GM19043 (cell line): ENCODE results near the gene DACT1.
"Not testable (repeated sequence)": the region's sequence is repeated elsewhere in the genome, so short reads cannot be mapped to it uniquely, and the experiment has no call there.

Source experiments
- ATAC-seq: cut with Tn5 transposase; IDR thresholded peaks from one replicate; pipeline ENCODE4 v1.9.1; 2021; ENCODE audit warnings: low read depth; ENCODE audit not compliant: unreplicated experiment

The DACT1 gene, protein sequence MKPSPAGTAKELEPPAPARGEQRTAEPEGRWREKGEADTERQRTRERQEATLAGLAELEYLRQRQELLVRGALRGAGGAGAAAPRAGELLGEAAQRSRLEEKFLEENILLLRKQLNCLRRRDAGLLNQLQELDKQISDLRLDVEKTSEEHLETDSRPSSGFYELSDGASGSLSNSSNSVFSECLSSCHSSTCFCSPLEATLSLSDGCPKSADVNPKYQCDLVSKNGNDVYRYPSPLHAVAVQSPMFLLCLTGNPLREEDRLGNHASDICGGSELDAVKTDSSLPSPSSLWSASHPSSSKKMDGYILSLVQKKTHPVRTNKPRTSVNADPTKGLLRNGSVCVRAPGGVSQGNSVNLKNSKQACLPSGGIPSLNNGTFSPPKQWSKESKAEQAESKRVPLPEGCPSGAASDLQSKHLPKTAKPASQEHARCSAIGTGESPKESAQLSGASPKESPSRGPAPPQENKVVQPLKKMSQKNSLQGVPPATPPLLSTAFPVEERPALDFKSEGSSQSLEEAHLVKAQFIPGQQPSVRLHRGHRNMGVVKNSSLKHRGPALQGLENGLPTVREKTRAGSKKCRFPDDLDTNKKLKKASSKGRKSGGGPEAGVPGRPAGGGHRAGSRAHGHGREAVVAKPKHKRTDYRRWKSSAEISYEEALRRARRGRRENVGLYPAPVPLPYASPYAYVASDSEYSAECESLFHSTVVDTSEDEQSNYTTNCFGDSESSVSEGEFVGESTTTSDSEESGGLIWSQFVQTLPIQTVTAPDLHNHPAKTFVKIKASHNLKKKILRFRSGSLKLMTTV

DNA sequence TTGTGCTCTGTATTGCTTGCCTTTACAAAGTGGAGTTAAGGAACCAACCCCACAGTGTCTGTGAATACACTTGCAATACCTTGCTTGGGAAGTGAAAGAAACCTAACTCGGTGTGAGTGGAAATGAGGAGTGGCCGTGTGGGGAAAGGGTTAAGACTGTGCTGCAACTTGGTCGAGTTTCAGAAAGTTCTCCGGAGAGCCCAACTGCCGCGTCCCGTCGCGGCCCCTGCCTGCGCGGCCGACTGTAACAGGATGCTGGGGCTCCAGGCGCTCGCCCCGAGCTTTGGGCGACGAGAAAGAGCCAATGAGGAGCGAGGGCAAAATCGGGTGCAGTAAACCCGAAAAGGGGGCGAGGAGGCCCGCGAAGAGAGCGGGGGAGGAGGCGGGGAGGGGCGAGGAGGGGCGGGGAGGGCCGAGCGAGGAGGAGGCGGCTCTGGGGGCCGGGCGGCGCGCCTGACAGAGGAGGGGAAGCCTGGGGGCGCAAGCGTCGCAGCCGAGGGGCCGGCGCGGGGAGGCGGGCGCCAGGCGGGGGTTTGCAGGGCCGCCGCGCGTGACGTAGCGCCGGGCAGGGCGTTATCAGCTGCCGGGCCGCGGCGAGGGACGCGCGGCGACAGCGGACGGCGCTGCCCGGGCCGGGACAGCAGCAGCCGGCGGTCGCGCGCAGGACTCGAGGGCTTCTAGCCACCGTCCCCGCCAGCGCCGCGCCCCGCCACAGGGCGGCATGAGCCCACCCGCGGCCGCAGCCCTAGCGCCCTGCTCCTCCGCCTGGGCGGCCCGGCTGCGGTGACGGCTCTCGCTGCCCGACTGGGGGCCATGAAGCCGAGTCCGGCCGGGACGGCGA is at the start of gene DACT1:
DACT1 (plus strand) TSS at position 572 of the 840 bp plus-strand sequence; CDS start at position 813, 241 bp downstream.
- peak; percentile 40 for ATAC-seq

DNA sequence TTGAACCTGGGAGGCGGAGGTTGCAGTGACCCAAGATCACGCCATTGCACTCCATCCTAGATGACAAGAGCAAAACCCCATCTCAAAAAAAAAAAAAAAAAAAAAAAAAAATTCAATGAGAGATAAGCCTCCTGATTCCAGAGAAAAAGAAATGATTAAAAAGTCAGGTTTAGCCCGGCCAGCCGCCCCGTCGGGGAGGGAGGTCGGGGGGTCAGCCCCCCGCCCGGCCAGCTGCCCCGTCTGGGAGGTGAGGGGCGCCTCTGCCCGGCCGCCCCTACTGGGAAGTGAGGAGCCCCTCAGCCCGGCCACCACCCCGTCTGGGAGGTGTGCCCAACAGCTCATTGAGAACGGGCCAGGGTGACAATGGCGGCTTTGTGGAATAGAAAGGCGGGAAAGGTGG is 49.4 kb upstream of the DACT1 start:
- not testable (repeated sequence) for ATAC-seq

DNA sequence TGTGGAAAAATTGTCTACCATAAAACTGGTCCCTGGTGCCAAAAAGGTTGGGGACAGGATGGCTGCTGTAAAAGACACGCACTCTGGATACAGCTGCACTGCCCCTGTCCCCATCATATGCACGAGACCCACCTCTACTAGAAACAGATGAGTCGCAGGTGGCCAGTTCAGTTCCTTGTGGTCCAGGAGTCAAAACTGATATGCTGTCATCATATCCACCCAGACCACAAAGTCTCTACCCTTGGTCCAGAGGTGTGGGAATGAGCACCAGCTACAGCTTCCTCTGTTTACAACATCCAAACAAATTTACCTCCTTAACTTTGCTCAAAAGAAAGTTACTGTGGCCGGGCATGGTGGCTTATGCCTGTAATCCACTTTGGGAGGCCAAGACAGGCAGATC is 43.8 kb upstream of the DACT1 start:
- no peak for ATAC-seq

DNA sequence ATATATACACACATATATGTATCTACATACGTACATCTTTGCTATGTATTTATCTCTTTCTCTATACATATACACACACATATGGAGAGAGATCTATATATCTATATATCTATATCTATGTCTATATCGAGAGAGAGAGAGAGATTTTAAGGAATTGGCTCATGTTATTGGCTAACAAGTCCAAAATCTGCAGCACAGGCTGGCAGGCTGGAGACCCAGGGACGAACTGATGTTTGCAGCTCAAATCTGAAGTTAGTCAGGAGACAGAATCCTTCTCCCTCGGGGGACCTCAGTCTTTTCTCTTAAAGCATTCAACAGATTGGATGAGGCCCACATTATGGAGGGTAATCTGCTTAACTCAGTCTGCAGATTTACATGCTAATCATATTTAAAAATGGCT is 40.7 kb upstream of the DACT1 start:
- ATAC-seq = no peak

DNA sequence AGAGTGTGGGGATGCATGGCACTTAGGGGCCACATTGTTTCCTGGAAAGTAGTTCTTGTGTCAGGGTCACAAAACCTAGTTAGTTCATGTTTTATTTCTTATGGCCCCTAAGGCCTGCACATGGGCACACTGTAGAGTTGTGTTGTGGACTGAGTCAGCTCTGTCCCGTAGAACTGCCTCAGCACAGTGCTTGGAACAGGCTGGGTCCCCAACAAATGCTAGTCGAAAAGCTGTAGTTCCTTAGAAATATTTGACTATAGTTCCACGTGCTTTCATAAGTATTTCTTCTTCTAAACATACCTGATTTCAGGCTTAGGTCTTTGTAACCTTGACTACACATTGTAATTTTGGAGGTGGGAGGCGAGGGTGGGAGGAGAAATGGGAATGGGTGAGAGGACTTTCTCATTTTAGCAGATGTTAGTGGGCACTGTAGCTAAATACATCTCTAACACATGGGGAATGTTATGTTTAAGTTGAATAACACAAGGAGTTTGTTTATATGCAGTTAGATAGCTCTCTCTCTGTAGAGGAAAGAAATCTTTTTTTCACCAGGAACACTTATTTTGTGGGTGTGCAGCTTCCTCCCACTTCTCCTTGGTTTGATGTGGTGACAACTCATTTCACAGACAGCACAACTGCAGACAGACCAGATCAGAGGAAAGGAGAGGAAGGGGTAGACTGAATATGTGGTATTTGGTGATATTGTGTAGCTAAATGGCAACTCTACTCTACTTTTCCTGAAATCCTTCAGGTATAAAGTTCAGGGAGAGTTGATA is 39.5 kb upstream of the DACT1 start:
- no peak for ATAC-seq

DNA sequence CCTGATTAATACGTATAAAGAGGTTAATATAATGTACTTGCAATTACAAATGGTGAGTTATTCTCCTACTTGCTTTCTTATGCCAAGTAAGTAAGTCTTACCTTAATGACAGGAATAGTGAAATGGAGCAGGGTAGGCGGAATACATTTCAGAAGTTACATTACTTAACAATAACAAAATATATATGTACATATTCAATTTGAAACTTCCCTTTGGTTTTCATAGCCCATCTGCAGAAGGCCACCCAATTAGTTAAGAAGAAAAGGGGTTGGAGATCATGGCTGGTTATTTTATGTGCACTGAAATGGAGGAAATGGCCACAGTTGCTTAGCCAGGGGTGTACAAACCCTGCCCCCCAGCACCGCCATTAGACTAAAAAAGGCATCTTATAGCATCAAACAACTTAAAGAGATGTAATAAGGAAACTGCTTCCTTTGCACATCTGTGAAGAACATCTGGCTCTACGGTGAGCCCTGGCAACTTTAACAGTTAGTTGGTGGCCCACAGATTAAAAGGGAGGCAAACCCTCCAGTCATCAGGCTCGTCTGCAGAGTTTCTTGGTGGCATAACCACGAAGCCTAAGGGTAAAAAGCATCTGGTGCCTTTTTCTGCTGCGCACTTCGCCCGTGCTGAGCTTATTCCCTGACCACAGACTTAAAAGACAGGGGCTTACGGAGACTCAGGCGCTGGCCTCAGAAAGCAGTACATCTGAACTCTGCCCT is 38.8 kb upstream of the DACT1 start:
- ATAC-seq = no peak

DNA sequence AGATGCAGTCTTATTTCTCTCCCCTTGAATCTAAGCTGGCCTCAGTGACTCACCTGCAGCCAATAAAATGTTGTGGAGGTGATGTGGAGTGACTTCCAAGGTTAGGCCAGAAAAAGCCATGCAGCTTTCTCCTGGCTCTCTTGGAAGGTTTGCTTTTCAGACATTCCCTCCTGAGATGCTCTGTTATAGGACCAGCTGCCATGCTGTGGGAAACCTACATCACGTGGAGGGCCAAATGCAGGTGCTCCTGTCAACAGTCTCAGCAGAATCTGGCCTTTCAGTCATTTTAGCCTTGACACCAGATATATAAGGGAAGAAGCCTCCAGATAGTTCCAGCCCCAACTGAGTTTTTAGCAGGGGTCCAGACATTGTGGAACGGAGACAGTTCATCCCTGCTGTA is 38.1 kb upstream of the DACT1 start:
- no peak for ATAC-seq

DNA sequence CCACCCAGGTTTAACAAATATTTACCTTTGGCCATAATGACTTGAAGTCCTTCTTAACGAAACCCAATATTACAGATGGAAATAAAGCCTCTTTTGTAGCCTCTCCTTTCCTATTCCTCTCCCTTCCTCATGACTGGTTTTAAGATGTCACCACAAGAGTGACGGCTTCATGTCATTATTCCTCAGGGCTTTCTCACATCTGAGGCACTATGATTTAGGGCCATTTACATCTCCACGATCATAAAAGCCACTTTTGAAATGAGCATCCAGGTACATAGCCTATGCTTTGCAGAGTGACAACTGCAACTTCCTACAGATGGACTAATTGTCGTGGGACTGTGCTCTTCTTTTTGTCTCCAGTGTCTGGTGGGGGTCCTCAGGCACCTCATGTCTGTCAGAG is 32.3 kb upstream of the DACT1 start:
- no peak for ATAC-seq

DNA sequence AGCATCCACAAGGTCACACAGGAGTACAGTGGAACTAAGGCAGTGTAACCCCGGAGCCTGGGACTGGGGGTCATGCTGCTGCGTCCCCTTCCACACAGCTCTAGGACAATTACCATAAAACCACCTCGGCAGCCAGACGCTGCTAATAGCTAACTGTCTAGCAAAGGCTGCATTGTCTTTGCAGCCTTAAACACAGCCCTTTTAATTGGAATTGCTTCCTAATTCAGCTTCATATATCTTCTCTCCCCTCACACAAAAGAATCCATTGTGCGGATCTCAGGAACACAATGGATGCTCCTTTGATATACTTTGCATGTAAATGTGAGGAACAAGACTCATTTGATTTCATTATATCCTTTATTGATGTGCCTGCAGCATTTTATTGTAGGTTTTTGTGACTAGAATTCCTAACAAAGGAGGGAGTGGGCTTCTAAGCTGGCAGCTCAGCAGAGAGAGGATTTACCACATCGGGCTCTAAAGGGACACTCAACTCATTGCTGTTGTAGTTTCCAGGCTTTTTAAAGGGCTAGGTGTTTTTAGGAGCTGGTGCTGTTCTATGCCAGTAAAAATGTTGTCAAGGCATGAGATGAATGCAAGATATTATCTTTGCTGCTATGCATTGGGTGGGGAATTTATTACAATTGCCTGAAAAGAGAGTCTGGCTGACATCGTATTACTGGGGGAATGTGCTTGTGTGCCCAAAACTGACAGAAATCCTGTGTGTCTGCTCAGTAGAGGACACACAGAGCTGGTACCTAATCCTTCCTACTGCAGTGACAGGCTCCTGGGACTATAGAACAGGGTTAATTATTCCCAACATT is 30.4 kb upstream of the DACT1 start:
- no peak for ATAC-seq

DNA sequence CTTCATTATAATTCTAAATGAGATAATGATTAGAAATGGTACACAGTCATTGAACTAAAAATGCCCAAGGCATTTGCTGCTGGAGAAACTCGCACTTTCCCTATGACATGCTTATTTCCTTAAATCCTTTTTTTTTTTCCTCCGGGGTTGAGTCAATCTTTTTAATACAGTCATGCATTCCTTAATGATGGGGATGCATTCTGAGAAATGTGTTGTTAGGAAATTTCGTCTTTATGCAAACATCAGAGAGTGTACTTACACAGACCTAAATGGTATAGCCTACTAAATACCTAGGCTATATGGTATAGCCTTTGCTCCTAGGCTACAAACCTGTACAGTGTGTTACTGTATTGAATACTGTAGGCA is 29.8 kb upstream of the DACT1 start:
- no peak for ATAC-seq

DNA sequence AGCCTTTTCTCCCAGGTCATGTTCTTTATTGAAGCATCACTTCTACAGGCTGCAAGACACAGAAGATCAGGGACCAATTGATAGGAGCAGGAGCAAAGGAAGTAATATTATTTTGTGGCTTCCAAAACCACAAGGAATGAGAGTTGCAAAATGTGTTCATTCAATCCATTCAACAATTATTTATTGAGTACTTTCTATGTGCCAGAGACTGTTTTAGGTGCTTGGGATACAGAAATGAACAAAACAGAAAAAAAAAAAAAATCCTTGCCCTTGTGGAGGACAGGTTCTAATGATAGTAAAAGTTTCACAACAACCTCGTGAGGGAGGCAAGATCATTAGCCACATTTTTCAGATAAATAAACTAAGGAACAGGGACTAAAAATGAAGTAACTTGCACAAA is 20.1 kb upstream of the DACT1 start:
- ATAC-seq = no peak

DNA sequence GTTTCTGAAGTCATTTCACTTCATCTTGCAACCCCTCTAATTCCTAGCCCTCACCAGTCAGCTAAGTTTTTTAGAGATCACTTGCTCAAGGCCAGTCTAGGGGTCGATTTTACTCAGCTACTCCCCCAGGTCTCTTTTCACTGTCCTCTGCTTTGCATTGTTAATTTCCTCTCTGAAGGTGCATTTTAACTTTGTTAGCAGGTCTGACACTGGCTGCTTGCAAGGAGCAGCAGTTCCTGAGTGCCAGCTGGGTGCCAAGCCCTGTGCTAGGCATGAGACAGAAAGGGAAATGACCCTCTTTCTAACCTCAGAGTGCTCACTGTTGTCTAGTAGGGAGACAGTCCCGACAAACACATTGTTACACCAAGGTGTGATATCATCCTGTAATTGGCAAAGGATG is 17.8 kb upstream of the DACT1 start:
- ATAC-seq = no peak

DNA sequence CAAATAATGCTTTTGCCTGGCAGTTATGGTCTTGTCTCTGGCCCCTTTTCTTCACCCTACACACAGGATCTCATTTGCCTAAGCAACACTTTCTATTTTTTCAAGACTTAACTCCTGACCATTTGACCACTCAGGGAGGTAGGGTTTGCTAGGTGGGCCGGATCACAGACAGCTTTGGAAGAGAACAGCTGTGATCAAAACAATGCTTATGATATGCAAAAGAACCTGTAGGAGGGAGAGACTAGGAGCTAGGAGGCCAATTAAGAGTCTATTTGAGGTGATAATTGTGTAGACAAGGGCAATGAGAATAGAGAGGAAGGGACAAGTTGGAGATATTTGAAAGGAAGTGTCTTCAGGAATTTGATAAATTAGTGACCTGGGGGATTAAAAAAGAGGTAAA is 12.3 kb upstream of the DACT1 start:
- ATAC-seq = no peak

DNA sequence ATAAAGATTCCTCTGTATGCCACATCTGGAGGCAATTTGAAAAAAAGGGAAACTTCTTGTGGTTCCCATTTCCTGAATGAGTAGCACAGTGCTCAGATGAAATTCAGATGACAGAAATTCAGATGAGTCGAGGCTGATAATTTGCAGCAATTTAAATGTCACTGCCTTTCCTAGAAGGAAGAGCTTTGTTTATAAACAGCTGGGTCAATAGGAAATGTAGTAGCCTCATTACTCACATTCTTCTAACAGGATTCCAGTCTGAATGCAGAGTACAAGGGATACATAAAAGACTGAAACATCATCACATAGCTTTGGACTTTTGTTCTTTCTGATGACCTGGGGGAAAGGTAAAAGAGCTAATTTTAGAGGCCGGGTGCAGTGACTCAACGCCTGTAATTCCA is 11.3 kb upstream of the DACT1 start:
- no peak for ATAC-seq

DNA sequence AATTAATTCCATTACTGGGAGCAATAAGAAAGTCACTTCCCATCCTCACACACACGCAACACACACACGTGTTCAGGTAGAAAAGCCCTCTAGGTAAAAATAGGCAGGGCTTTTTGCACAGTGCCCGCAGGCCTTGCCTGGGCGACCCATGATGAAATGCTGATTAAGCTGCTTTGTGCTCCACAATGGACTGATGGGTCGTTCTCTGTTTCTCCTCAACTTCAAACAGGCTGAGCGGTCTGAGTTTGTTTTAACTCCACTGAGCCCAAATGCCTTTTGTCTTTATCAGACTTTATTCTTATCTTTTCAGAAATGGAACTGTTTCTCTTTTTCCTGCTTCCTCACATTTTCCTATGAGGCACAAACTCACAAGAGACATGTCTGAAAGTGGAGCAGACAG is 9.4 kb upstream of the DACT1 start:
- ATAC-seq = no peak

DNA sequence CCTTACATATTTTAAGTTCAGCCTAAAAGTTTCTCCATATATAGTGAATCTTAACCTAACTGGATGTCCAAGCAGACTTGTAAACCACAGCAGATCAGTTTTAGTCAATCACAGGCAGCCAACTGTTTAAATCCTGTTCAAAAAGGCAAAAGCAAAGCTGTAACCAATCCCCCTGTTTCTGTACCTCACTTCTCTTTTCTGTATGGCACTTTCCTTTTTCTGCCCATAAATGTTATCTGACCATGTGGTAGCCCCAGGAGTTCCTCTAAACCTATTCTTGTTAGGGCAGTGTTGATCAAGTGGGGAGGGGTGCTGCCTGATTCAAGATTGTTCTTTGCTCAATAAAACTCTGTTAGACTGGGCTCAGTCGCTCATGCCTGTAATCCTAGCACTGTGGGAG is 8.5 kb upstream of the DACT1 start:
- ATAC-seq = no peak

DNA sequence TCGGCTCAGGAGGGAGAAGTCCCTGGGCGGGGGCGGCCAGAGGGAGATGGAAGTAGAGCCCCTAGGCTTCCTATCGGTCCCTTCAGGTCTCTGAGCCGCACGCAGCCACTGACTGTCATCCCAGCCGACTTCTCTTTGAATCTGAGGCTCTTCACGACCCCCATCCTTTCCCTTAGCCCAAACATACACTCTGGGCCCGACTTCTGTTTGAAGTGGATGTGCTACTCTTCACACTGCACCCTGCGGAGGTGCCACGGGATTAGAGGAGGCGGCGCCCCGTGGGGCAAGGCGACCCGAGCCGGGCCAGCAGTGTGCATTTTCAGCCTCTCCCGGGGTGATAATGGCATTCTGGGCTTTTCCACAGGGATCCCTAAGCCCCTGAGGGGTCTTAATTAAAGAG is 6.0 kb upstream of the DACT1 start:
- ATAC-seq = no peak

DNA sequence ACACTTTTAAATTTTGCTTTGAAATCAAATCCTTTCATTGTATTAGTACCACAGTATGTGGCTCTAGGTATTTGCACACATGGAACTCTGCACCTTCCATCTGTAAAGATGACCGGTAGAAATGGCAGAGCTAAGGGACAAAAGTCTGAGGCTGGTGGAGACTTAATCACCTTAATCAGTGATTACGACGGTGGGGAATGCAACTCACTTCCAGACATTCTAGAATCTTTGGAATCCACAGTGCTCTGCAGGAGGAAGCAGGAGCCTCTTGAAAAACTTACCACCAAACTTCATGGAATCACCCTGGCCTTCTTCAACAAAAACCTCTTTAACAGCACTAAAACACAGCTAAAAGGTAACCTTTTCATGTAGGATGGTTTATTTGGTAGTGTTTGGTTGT is 3.9 kb upstream of the DACT1 start:
- no peak for ATAC-seq
